Hepatocyte (in vitro differentiated cells): ENCODE results near the gene RNASE4.

ENCODE experiments used
- EZH2 ChIP-seq: fragments of 200-600 bp; sonication (generic); IDR thresholded peaks from 2 replicates; pipeline ENCODE4 v1.6.1; 2016; ENCODE audit warnings: antibody characterized with exemption, mild to moderate bottlenecking, borderline replicate concordance
- TF ChIP-seq, protein P1 (sequence below): fragments of 200-600 bp; sonication (generic); IDR thresholded peaks from 2 replicates; pipeline ENCODE4 v1.5.1; 2016; ENCODE audit warnings: antibody characterized with exemption, mild to moderate bottlenecking; ENCODE audit not compliant: poor library complexity

DNA sequence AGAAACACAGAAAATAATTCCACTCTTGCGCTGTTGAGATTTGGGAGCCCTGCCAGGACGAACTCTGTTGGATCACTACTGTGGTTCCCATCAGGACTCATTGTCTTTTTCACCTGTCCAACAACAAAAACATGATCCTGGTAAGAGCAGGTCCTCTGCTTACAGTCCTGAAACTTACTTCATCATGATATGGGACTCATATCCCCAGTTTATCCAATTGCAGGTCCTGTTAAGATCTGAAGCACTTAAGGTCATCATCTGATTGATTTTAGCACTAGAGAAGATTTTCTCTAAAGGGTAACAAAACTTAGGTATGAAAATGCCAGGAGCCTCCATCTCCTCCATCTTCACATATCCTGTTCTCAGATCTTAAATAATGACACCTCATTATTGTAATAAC, 42.8 kb upstream of the RNASE4 start, which contains the start of gene OR6S1:
- no peak for TF ChIP-seq EZH2
- TF ChIP-seq, protein P1, sequence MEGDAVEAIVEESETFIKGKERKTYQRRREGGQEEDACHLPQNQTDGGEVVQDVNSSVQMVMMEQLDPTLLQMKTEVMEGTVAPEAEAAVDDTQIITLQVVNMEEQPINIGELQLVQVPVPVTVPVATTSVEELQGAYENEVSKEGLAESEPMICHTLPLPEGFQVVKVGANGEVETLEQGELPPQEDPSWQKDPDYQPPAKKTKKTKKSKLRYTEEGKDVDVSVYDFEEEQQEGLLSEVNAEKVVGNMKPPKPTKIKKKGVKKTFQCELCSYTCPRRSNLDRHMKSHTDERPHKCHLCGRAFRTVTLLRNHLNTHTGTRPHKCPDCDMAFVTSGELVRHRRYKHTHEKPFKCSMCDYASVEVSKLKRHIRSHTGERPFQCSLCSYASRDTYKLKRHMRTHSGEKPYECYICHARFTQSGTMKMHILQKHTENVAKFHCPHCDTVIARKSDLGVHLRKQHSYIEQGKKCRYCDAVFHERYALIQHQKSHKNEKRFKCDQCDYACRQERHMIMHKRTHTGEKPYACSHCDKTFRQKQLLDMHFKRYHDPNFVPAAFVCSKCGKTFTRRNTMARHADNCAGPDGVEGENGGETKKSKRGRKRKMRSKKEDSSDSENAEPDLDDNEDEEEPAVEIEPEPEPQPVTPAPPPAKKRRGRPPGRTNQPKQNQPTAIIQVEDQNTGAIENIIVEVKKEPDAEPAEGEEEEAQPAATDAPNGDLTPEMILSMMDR: no peak
